GM12872 (cell line): ENCODE data around the gene DDX19B.

Experiments used
- TF ChIP-seq, protein P1 (sequence below): IDR thresholded peaks from 3 replicates; pipeline ENCODE4 v1.5.1; 2011; ENCODE audit warnings: low read depth, mild to moderate bottlenecking, low read length, moderate library complexity; ENCODE audit not compliant: insufficient read depth

The DDX19B gene

GRCh38 chr16:70295634-70296033 lies 3.4 kb upstream of the DDX19B start:
- TF ChIP-seq, protein P1, sequence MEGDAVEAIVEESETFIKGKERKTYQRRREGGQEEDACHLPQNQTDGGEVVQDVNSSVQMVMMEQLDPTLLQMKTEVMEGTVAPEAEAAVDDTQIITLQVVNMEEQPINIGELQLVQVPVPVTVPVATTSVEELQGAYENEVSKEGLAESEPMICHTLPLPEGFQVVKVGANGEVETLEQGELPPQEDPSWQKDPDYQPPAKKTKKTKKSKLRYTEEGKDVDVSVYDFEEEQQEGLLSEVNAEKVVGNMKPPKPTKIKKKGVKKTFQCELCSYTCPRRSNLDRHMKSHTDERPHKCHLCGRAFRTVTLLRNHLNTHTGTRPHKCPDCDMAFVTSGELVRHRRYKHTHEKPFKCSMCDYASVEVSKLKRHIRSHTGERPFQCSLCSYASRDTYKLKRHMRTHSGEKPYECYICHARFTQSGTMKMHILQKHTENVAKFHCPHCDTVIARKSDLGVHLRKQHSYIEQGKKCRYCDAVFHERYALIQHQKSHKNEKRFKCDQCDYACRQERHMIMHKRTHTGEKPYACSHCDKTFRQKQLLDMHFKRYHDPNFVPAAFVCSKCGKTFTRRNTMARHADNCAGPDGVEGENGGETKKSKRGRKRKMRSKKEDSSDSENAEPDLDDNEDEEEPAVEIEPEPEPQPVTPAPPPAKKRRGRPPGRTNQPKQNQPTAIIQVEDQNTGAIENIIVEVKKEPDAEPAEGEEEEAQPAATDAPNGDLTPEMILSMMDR = no peak

DNA sequence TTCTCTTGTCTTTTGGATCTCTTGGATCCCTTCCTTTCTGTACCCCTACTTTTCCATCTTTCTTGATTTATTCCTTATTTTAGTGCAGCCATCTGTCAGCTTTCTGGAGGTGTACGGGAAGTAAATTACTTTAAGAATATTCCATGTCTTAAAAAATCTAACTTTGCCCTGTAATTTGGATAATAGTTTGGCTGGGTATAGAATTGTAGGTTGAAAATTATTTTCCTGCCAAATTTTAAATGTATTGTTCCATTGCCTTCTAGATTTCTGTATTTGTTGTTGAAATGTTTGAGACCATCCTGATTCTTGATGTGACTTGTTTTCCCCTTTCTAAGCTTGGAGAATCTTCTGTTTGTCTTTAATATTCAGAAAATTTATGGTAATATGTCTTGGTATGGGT lies 2.1 kb downstream of the DDX19B start:
- TF ChIP-seq, protein P1 = no peak

- TF ChIP-seq, protein P1 = no peak
These were observed 3.8 kb downstream of the DDX19B start for GRCh38 chr16:70302745-70303144.

DNA sequence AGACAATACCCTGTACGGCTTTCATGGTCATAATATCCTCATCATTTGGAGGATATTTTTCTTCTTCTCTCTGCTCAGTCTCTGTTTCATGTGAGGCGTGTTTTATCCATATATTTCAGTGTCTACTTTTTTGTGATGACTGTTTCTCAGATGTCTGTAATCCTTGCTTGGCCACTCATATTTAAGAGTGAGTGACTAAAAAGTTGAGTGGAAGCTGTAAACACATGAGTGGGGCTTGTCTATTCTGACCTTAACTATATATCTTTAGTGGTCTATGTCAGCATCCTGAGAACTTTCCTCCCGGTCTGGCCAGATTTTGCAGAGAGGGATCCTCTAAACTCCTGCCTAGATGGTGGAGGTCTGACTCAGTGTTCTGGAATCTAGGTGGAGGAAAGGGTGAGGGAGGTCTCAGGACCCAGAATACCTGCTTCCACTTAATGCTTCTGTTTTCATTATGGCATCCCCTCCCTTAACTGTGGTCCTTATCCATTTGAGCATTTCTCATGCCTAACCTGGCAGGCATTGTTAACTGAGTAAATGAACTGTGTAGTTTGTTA lies 6.0 kb downstream of the DDX19B start:
- TF ChIP-seq, protein P1 = no peak

- TF ChIP-seq, protein P1 = no peak
These were observed 7.9 kb downstream of the DDX19B start for GRCh38 chr16:70306880-70307279.

- TF ChIP-seq, protein P1 = no peak
These were observed 21.1 kb downstream of the DDX19B start for GRCh38 chr16:70320121-70320520.

DNA sequence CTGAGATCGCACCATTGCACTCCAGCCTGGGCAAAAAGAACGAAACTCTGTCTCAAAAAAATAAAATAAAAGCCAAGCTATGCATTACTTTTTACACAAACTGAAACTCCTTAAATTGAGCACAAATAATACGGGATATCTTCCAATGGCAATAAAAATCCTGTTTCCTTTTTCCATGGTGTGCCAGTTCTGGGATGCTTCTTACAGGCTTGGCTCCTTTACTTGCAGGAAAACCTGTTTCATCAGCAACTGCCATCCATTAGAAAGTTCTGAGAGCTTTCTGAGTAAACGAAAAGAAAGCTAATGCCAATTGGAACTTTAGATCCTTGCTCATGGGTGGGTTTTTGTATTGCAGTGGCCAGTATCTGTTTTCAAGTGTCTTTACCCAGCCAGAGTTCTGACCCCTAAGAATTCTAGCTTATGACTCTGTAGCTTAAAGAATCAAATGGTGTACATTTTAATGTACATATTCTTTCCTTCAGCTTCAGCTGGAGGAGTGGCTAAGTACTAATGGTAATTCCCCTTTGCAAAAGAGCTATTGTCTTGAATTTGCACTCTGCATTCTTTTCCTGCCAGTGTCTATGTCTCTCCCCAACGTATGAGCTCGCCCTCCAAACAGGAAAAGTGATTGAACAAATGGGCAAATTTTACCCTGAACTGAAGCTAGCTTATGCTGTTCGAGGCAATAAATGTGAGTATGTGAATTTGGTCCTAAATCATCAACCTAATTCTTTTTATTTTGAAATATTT lies 26.2 kb downstream of the DDX19B start:
- TF ChIP-seq, protein P1 = no peak
